ENCODE results near the gene CREBZF. TPM values are rescaled to one million over a fixed set of nuclear protein-coding genes. Genes with fewer than 3 reads are reported as not detected.

The CREBZF gene
- total RNA-seq, 1 donor from 2014 or later: 109 TPM

DNA sequence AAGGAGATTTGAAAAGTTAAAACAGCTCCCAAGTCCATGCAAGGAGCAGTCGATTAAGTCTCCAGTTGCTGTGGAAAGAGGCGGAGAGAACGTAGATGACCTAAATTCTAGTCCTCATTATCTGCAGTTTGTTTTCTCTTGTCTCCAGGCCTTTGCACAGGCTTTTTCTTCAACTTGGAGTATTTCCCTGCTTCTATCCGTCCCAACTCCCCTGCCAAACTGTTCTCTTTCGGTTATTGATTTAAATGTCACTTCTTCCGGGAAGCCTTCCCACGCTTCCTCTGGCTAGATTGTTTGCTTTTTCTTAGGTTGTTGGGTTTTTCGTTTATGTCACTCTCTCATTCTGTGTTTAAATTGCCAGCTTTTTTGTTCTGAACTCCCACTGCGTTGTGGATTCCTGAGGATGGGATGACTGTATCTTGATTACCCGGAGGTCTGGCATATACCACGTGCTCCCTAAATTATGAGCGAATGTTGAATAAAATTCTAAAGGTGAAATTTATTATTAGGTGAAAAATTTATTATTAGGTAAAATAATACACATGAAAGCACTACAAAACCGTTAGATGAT, 36.1 kb downstream of the CREBZF start:
- Mint-ChIP-seq H3K27ac (peak overlapping the region; percentile 93), H3K27me3 (ENCODE audit: insufficient read depth, low read depth) (peaks cover 4% of the 10 kb centered on the region), H3K4me1 (peaks cover 20% of the 10 kb centered on the region), H3K4me3 (peak overlapping the region; percentile 97), H3K36me3 (no peaks in the 10 kb centered on the region), H3K9me3 (no peaks in the 10 kb centered on the region)
- peaks cover 10% of the 10 kb centered on the region for H3K36me3 ChIP-seq
- DNase-seq (ENCODE audit: low spot score): peak; percentile 3
- H3K27me3 ChIP-seq: no peaks in the 10 kb centered on the region
- H3K27ac ChIP-seq: no peak overlapping the region
- H3K9me3 ChIP-seq (ENCODE audit: low read depth): no peaks in the 10 kb centered on the region
- H2AFZ ChIP-seq (replicated peaks): peak overlapping the region; percentile 75
- TF ChIP-seq EZH2 (IDR thresholded peaks at IDR 0.05) (no peak), EZH2phosphoT487 (IDR thresholded peaks at IDR 0.05) (no peak)
- TF ChIP-seq, protein P1, sequence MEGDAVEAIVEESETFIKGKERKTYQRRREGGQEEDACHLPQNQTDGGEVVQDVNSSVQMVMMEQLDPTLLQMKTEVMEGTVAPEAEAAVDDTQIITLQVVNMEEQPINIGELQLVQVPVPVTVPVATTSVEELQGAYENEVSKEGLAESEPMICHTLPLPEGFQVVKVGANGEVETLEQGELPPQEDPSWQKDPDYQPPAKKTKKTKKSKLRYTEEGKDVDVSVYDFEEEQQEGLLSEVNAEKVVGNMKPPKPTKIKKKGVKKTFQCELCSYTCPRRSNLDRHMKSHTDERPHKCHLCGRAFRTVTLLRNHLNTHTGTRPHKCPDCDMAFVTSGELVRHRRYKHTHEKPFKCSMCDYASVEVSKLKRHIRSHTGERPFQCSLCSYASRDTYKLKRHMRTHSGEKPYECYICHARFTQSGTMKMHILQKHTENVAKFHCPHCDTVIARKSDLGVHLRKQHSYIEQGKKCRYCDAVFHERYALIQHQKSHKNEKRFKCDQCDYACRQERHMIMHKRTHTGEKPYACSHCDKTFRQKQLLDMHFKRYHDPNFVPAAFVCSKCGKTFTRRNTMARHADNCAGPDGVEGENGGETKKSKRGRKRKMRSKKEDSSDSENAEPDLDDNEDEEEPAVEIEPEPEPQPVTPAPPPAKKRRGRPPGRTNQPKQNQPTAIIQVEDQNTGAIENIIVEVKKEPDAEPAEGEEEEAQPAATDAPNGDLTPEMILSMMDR (IDR thresholded peaks at IDR 0.05): no peak
- peak overlapping the region; percentile 83 for H3K4me2 ChIP-seq
- peaks cover 22% of the 10 kb centered on the region for H3K4me1 ChIP-seq
- H3K9ac ChIP-seq: peak overlapping the region; percentile 72
- no peaks in the 10 kb centered on the region for H4K20me1 ChIP-seq (ENCODE audit: low read depth)
- peaks cover 58% of the 10 kb centered on the region for H3K79me2 ChIP-seq (ENCODE audit: low read depth)
- H3F3A ChIP-seq (ENCODE audit: low read depth): peaks cover 11% of the 10 kb centered on the region
- H3K4me3 ChIP-seq: peak overlapping the region; percentile 82

DNA sequence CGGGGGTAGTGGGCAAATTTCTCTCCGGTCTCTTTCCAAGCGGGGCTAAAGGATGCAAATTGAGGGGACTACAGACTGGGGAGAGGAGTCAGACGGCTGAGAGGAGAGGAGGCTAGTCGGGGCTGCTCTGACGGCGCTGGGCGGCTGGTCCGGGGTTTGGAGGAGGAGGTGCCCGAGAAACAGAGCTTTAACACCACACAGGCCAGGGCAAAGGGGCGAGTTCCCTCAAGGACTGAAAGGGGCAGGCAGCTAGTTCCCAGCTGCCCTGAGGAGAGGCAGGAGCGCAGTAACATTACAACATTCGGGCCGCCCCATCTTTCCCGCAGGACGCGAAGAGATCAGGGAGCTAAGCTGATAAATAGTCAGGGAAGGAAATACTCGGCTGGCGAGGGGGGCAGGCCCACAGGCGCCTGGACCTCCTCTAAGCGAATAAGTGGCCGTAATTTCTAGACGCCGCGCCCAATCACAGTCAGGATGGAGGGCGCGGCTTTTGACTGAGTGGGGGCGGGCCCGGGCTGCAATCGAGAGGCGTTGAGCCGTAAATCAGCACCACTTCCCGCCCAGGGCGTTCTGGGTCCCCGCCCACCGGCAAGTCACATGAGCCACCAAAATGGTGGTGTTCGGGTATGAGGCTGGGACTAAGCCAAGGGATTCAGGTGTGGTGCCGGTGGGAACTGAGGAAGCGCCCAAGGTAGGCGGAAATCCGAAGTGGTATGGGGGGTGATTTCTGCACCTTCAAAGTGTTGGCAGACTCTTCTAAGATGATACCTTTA, 36.7 kb downstream of the CREBZF start, which contains the start of gene TMEM126B:
Gene TMEM126B (plus strand): TSS at position 596 of the 773 bp plus-strand sequence. CDS start 15 bp downstream, at position 611.
- Mint-ChIP-seq H3K27me3 (ENCODE audit: insufficient read depth, low read depth) (peaks cover 4% of the 10 kb centered on the region), H3K4me3 (peak within 1 kb of the TSS; percentile 97), H3K36me3 (no peaks in the 10 kb centered on the region), H3K9me3 (no peaks in the 10 kb centered on the region), H3K4me1 (peaks cover 20% of the 10 kb centered on the region), H3K27ac (peak within 1 kb of the TSS; percentile 93)
- H3K4me3 ChIP-seq: peak within 1 kb of the TSS; percentile 82
- peak within 1 kb of the TSS; percentile 66 for H3K27ac ChIP-seq
- H3K36me3 ChIP-seq: peaks cover 5% of the 10 kb centered on the region
- peak within 1 kb of the TSS; percentile 72 for H3K9ac ChIP-seq
- no peaks in the 10 kb centered on the region for H4K20me1 ChIP-seq (ENCODE audit: low read depth)
- peak within 1 kb of the TSS; percentile 83 for H3K4me2 ChIP-seq
- DNase-seq (ENCODE audit: low spot score): peak; percentile 99
- TF ChIP-seq, protein P1 (IDR thresholded peaks at IDR 0.05): no peak
- TF ChIP-seq EZH2 (IDR thresholded peaks at IDR 0.05) (no peak), EZH2phosphoT487 (IDR thresholded peaks at IDR 0.05) (no peak)
- peaks cover 52% of the 10 kb centered on the region for H3K79me2 ChIP-seq (ENCODE audit: low read depth)
- peak within 1 kb of the TSS; percentile 75 for H2AFZ ChIP-seq (replicated peaks)
- no peaks in the 10 kb centered on the region for H3K27me3 ChIP-seq
- H3F3A ChIP-seq (ENCODE audit: low read depth): peaks cover 11% of the 10 kb centered on the region
- H3K4me1 ChIP-seq: peaks cover 22% of the 10 kb centered on the region
- no peaks in the 10 kb centered on the region for H3K9me3 ChIP-seq (ENCODE audit: low read depth)

DNA sequence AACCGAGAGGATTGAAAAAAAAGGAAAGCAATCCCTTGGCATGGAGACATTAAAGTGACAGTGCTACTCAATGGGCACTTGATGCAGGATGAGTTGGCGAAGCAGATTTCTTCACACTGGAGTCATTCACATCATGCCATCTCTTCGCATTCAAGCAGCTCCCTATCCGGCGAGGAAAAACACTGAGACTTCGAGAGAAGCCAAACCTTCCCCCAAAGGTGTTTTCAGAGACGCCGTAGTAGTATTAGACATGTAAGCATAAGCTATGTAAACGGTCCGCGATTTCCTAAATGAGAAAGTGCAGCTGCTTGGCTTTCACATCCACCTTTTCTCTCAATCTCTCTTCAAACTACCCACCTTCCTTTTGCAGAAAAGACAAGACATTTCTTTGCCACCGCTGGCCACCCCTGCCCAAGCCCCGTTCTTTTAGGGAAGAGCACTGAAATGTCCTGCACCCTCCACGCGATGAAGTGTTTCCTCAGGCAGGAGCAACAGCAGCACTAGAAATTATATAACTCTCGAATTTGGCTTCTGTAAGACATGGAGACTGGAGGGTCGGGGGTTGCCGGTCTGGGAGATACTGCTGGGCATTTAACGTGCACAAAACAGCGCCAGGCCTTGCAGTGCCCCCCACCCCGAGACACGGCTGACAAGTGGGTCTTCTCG, 37.5 kb downstream of the CREBZF start, which contains the start of gene DLG2:
Gene DLG2 (minus strand): TSS at position 13 of the 666 bp plus-strand sequence.
- peak within 1 kb of the TSS; percentile 74 for H2AFZ ChIP-seq (replicated peaks)
- H3F3A ChIP-seq (ENCODE audit: low read depth): peaks cover 11% of the 10 kb centered on the region
- H3K4me3 Mint-ChIP-seq: peak within 1 kb of the TSS; percentile 97
- H3K27ac ChIP-seq: peak within 1 kb of the TSS; percentile 66
- peak within 1 kb of the TSS; percentile 82 for H3K4me3 ChIP-seq
- H3K9me3 ChIP-seq (ENCODE audit: low read depth): no peaks in the 10 kb centered on the region
- H3K9me3 Mint-ChIP-seq: no peaks in the 10 kb centered on the region
- peaks cover 4% of the 10 kb centered on the region for H3K27me3 Mint-ChIP-seq (ENCODE audit: insufficient read depth, low read depth)
- H3K27me3 ChIP-seq: no peaks in the 10 kb centered on the region
- H3K4me1 Mint-ChIP-seq: peaks cover 20% of the 10 kb centered on the region
- TF ChIP-seq EZH2phosphoT487 (IDR thresholded peaks at IDR 0.05) (no peak), EZH2 (IDR thresholded peaks at IDR 0.05) (no peak)
- TF ChIP-seq, protein P1 (IDR thresholded peaks at IDR 0.05): no peak
- peaks cover 51% of the 10 kb centered on the region for H3K79me2 ChIP-seq (ENCODE audit: low read depth)
- peak; percentile 32 for DNase-seq (ENCODE audit: low spot score)
- peak within 1 kb of the TSS; percentile 40 for H3K9ac ChIP-seq
- peaks cover 22% of the 10 kb centered on the region for H3K4me1 ChIP-seq
- no peaks in the 10 kb centered on the region for H4K20me1 ChIP-seq (ENCODE audit: low read depth)
- no peaks in the 10 kb centered on the region for H3K36me3 Mint-ChIP-seq
- peaks cover 5% of the 10 kb centered on the region for H3K36me3 ChIP-seq
- H3K4me2 ChIP-seq: peak within 1 kb of the TSS; percentile 82
- H3K27ac Mint-ChIP-seq: peak within 1 kb of the TSS; percentile 89

Measured in neural progenitor cell (in vitro differentiated cells).